ENCODE measurements around the gene LRRC36. TPM values are rescaled to one million over a fixed set of nuclear protein-coding genes. Genes with fewer than 3 reads are reported as not detected.

LRRC36 gene
- total and polyA plus RNA-seq, 2 of the 13 experiments (the other 11 are each of a cell fraction or from before 2014, with no cell fraction given) = 0.12 to 0.15 TPM

GRCh38 chr16:67326472-67327309 is at the start of gene LRRC36, which contains the start of gene KCTD19 (continued):
- no peak for TF ChIP-seq CREB1 (IDR thresholded peaks at IDR 0.05)
- TF ChIP-seq CREB1 (CRISPR knock-in tag; IDR thresholded peaks at IDR 0.05) = no peak
- TF ChIP-seq HHEX (CRISPR knock-in tag; IDR thresholded peaks at IDR 0.05) = no peak
- TF ChIP-seq, protein P1, sequence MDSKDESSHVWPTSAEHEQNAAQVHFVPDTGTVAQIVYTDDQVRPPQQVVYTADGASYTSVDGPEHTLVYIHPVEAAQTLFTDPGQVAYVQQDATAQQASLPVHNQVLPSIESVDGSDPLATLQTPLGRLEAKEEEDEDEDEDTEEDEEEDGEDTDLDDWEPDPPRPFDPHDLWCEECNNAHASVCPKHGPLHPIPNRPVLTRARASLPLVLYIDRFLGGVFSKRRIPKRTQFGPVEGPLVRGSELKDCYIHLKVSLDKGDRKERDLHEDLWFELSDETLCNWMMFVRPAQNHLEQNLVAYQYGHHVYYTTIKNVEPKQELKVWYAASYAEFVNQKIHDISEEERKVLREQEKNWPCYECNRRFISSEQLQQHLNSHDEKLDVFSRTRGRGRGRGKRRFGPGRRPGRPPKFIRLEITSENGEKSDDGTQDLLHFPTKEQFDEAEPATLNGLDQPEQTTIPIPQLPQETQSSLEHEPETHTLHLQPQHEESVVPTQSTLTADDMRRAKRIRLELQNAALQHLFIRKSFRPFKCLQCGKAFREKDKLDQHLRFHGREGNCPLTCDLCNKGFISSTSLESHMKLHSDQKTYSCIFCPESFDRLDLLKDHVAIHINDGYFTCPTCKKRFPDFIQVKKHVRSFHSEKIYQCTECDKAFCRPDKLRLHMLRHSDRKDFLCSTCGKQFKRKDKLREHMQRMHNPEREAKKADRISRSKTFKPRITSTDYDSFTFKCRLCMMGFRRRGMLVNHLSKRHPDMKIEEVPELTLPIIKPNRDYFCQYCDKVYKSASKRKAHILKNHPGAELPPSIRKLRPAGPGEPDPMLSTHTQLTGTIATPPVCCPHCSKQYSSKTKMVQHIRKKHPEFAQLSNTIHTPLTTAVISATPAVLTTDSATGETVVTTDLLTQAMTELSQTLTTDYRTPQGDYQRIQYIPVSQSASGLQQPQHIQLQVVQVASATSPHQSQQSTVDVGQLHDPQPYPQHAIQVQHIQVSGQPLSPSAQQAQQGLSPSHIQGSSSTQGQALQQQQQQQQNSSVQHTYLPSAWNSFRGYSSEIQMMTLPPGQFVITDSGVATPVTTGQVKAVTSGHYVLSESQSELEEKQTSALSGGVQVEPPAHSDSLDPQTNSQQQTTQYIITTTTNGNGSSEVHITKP (CRISPR knock-in tag; IDR thresholded peaks at IDR 0.05; ENCODE audit: low read depth) = 0 out of 2 replicates have a peak, but pooled peaks have one; percentile 12
- no peak for TF ChIP-seq CCAR2 (optimal IDR thresholded peaks at IDR 0.05; ENCODE audit: low read depth, low read length)
- TF ChIP-seq KLF9 (CRISPR knock-in tag; IDR thresholded peaks at IDR 0.05; ENCODE audit: low read depth) = no peak
- TF ChIP-seq, protein P2, sequence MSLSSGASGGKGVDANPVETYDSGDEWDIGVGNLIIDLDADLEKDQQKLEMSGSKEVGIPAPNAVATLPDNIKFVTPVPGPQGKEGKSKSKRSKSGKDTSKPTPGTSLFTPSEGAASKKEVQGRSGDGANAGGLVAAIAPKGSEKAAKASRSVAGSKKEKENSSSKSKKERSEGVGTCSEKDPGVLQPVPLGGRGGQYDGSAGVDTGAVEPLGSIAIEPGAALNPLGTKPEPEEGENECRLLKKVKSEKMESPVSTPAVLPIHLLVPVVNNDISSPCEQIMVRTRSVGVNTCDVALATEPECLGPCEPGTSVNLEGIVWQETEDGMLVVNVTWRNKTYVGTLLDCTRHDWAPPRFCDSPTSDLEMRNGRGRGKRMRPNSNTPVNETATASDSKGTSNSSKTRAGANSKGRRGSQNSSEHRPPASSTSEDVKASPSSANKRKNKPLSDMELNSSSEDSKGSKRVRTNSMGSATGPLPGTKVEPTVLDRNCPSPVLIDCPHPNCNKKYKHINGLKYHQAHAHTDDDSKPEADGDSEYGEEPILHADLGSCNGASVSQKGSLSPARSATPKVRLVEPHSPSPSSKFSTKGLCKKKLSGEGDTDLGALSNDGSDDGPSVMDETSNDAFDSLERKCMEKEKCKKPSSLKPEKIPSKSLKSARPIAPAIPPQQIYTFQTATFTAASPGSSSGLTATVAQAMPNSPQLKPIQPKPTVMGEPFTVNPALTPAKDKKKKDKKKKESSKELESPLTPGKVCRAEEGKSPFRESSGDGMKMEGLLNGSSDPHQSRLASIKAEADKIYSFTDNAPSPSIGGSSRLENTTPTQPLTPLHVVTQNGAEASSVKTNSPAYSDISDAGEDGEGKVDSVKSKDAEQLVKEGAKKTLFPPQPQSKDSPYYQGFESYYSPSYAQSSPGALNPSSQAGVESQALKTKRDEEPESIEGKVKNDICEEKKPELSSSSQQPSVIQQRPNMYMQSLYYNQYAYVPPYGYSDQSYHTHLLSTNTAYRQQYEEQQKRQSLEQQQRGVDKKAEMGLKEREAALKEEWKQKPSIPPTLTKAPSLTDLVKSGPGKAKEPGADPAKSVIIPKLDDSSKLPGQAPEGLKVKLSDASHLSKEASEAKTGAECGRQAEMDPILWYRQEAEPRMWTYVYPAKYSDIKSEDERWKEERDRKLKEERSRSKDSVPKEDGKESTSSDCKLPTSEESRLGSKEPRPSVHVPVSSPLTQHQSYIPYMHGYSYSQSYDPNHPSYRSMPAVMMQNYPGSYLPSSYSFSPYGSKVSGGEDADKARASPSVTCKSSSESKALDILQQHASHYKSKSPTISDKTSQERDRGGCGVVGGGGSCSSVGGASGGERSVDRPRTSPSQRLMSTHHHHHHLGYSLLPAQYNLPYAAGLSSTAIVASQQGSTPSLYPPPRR (CRISPR knock-in tag; IDR thresholded peaks at IDR 0.05; ENCODE audit: borderline replicate concordance) = no peak
- TF ChIP-seq, protein P3, sequence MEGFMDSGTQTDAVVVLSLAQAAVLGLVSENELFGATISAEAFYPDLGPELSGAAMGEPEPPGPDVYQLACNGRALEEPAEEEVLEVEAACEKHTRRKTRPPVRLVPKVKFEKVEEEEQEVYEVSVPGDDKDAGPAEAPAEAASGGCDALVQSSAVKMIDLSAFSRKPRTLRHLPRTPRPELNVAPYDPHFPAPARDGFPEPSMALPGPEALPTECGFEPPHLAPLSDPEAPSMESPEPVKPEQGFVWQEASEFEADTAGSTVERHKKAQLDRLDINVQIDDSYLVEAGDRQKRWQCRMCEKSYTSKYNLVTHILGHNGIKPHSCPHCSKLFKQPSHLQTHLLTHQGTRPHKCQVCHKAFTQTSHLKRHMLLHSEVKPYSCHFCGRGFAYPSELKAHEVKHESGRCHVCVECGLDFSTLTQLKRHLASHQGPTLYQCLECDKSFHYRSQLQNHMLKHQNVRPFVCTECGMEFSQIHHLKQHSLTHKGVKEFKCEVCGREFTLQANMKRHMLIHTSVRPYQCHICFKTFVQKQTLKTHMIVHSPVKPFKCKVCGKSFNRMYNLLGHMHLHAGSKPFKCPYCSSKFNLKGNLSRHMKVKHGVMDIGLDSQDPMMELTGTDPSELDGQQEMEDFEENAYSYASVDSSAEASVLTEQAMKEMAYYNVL (CRISPR knock-in tag; IDR thresholded peaks at IDR 0.05; ENCODE audit: borderline replicate concordance) = peak; percentile 61; the same call in 1 of the 2 replicates
- no peak for TF ChIP-seq SRSF4 (IDR thresholded peaks at IDR 0.05; ENCODE audit: low read depth, low read length, poor library complexity, severe bottlenecking)
- no peak for TF ChIP-seq HNF4G (IDR thresholded peaks at IDR 0.05; ENCODE audit: borderline replicate concordance, low read depth, low read length)
- no peak for TF ChIP-seq HNF4G (CRISPR knock-in tag; IDR thresholded peaks at IDR 0.05; ENCODE audit: borderline replicate concordance, low read depth)
- 0 out of 2 replicates have a peak, but pooled peaks have one; percentile 38 for TF ChIP-seq IRX3 (CRISPR knock-in tag; IDR thresholded peaks at IDR 0.05; ENCODE audit: borderline replicate concordance, low read depth)
- no peak for TF ChIP-seq ZNF496 (CRISPR knock-in tag; IDR thresholded peaks at IDR 0.05; ENCODE audit: insufficient replicate concordance)
- no peak for TF ChIP-seq HCFC1 (IDR thresholded peaks at IDR 0.05; ENCODE audit: low read depth, low read length)
- no peak for TF ChIP-seq ZNF264 (CRISPR knock-in tag; IDR thresholded peaks at IDR 0.05)
- no peak for TF ChIP-seq ZNF724P (CRISPR knock-in tag; IDR thresholded peaks at IDR 0.05; ENCODE audit: borderline replicate concordance)
- no peak for TF ChIP-seq PCBP1 (IDR thresholded peaks at IDR 0.05; ENCODE audit: borderline replicate concordance, low read depth, low read length)
- peak; percentile 45 for TF ChIP-seq HOXA5 (CRISPR knock-in tag; IDR thresholded peaks at IDR 0.05)
- no peak for TF ChIP-seq PRPF4 (IDR thresholded peaks at IDR 0.05; ENCODE audit: low read depth, low read length, poor library complexity, severe bottlenecking)
